A549 (cell line): Measurements from ENCODE around the gene SOX6. TPM values are rescaled to one million over a fixed set of nuclear protein-coding genes. Genes with fewer than 3 reads are reported as not detected.

ENCODE experiments used
- ATAC-seq, 2 experiments: fragments of 200-7000 bp in 1 of 2; fragments of >200 bp in 1 of 2; cut with Nextera tagmentation in 1 of 2; cut with Tn5 transposase in 1 of 2; 3 replicates each; pipeline versions ENCODE4 v1.8.0 to v1.9.1; 2018 to 2020; ENCODE audit warnings: mild to moderate bottlenecking in 1 of 2, moderate library complexity in 1 of 2
- CTCF ChIA-PET: fragments of 300-600 bp; sonication (Branson Sonifier 250); formaldehyde crosslinking; extraction: SDS; loops from one replicate; lab custom pipeline; 2021; ENCODE audit warnings: antibody characterized with exemption, inconsistent platforms; lab: Yijun Ruan, JAX
- POLR2A ChIA-PET: fragments of 350-600 bp; formaldehyde crosslinking; extraction: SDS; loops from one replicate; lab custom pipeline; 2021; ENCODE audit warnings: antibody characterized with exemption, inconsistent platforms; lab: Yijun Ruan, JAX
- DNase-seq, 2 experiments: peaks; one replicate each; pipeline versions ENCODE4 v3.0.0 to v3.0.0-alpha.2; 2011 to 2016; ENCODE audit warnings: low read depth in 1 of 2, low spot score in 1 of 2
- FAIRE-seq: peaks from 2 replicates; lab custom pipeline; 2011; peaks lifted over from hg19 to GRCh38; lab: Jason Lieb, UNC
- H3K27ac ChIP-seq, 2 experiments: fragments of >200 bp; sonication (Bioruptor Twin); formaldehyde crosslinking; 3 replicates each; pipeline ENCODE4 v1.5.1; 2016 to 2017
- H3K4me1 ChIP-seq: fragments of >200 bp; sonication (Bioruptor Twin); formaldehyde crosslinking; 3 replicates; pipeline ENCODE4 v1.6.1; 2016
- H3K4me2 ChIP-seq: fragments of >200 bp; sonication (Bioruptor Twin); formaldehyde crosslinking; 3 replicates; pipeline ENCODE4 v1.6.1; 2016
- H3K4me3 ChIP-seq: fragments of >200 bp; sonication (Bioruptor Twin); formaldehyde crosslinking; 3 replicates; pipeline ENCODE4 v1.5.1; 2016
- H3K9me3 ChIP-seq: fragments of >200 bp; sonication (Bioruptor Twin); formaldehyde crosslinking; 3 replicates; pipeline ENCODE4 v1.6.1; 2016
- ATOH8 ChIP-seq: fragments of 250-450 bp; sonication (Bioruptor Pico); IDR thresholded peaks from 2 replicates; pipeline ENCODE4 v1.5.0; 2020; ENCODE audit warnings: low read depth, mild to moderate bottlenecking, moderate library complexity
- BHLHE40 ChIP-seq: IDR thresholded peaks from 2 replicates; pipeline ENCODE4 v1.6.1; 2012; ENCODE audit warnings: low read depth, low read length, inconsistent platforms
- CBX2 ChIP-seq: fragments of 200-600 bp; sonication (generic); IDR thresholded peaks from 2 replicates; pipeline ENCODE4 v1.6.1; 2016; ENCODE audit warnings: low read depth, mild to moderate bottlenecking, borderline replicate concordance
- CBX8 ChIP-seq: fragments of 200-600 bp; sonication (generic); IDR thresholded peaks from 2 replicates; pipeline ENCODE4 v1.6.1; 2016
- EHF ChIP-seq: fragments of 250-450 bp; sonication (Bioruptor Pico); IDR thresholded peaks from 2 replicates; pipeline ENCODE4 v1.5.0; 2020; ENCODE audit warnings: mild to moderate bottlenecking
- EHMT2 ChIP-seq: fragments of 200-600 bp; sonication (generic); IDR thresholded peaks from 2 replicates; pipeline ENCODE4 v1.6.1; 2016; ENCODE audit warnings: antibody characterized with exemption, low read depth, mild to moderate bottlenecking, moderate library complexity
- EP300 ChIP-seq, 2 experiments: fragments of >200 bp; sonication (Bioruptor Twin); formaldehyde crosslinking; IDR thresholded peaks; 2 replicates in 1 of 2; 3 replicates in 1 of 2; pipeline ENCODE4 v1.6.1; 2016 to 2017
- FOSB ChIP-seq: fragments of 250-450 bp; sonication (Bioruptor Pico); IDR thresholded peaks from 2 replicates; pipeline ENCODE4 v1.5.0; 2020; ENCODE audit warnings: mild to moderate bottlenecking, moderate library complexity
- FOXS1 ChIP-seq: fragments of 250-450 bp; sonication (Bioruptor Pico); IDR thresholded peaks from 2 replicates; pipeline ENCODE4 v1.5.0; 2020; ENCODE audit warnings: mild to moderate bottlenecking, moderate library complexity
- HDAC2 ChIP-seq: fragments of 200-600 bp; sonication (generic); IDR thresholded peaks from 2 replicates; pipeline ENCODE4 v1.6.1; 2016
- HMGXB4 ChIP-seq: fragments of 250-450 bp; sonication (Bioruptor Pico); IDR thresholded peaks from 2 replicates; pipeline ENCODE4 v1.5.0; 2021; ENCODE audit warnings: mild to moderate bottlenecking, moderate library complexity, borderline replicate concordance
- HOXA7 ChIP-seq: fragments of 250-450 bp; sonication (Bioruptor Pico); IDR thresholded peaks from 2 replicates; pipeline ENCODE4 v1.5.0; 2020; ENCODE audit warnings: mild to moderate bottlenecking, moderate library complexity
- HOXB5 ChIP-seq: fragments of 250-450 bp; sonication (Bioruptor Pico); IDR thresholded peaks from 2 replicates; pipeline ENCODE4 v1.5.0; 2020; ENCODE audit warnings: mild to moderate bottlenecking, moderate library complexity
- JUN ChIP-seq, 2 experiments: fragments of >200 bp; sonication (Bioruptor Twin); formaldehyde crosslinking; IDR thresholded peaks; 2 replicates in 1 of 2; 3 replicates in 1 of 2; pipeline ENCODE4 v1.6.1; 2016 to 2017
- KDM1A ChIP-seq: fragments of 200-600 bp; sonication (generic); IDR thresholded peaks from 2 replicates; pipeline ENCODE4 v1.6.1; 2016; ENCODE audit warnings: low read depth, mild to moderate bottlenecking
- MAFK ChIP-seq: fragments of 450-650 bp; IDR thresholded peaks from 2 replicates; pipeline ENCODE4 v1.6.1; 2014; ENCODE audit not compliant: partially characterized antibody
- MAX ChIP-seq: IDR thresholded peaks from 2 replicates; pipeline ENCODE4 v1.6.1; 2012
- NR3C1 ChIP-seq: fragments of >200 bp; sonication (Bioruptor Twin); formaldehyde crosslinking; IDR thresholded peaks from 3 replicates; pipeline ENCODE4 v1.6.1; 2017
- PHF8 ChIP-seq: fragments of 200-600 bp; sonication (generic); IDR thresholded peaks from 2 replicates; pipeline ENCODE4 v1.6.1; 2016; ENCODE audit warnings: low read depth, mild to moderate bottlenecking, antibody characterized with exemption, moderate library complexity, borderline replicate concordance
- RCOR1 ChIP-seq: fragments of 150-350 bp; IDR thresholded peaks from 2 replicates; pipeline ENCODE4 v1.6.1; 2014; ENCODE audit warnings: antibody characterized with exemption, low read length, low read depth
- RFX5 ChIP-seq: fragments of 450-650 bp; IDR thresholded peaks from 2 replicates; pipeline ENCODE4 v1.7.1; 2014; ENCODE audit warnings: antibody characterized with exemption, mild to moderate bottlenecking, moderate library complexity
- SMC3 ChIP-seq: fragments of >200 bp; sonication (Bioruptor Twin); formaldehyde crosslinking; IDR thresholded peaks from 3 replicates; pipeline ENCODE4 v1.6.1; 2018; ENCODE audit warnings: inconsistent platforms
- SREBF2 ChIP-seq: fragments of 450-650 bp; IDR thresholded peaks from 2 replicates; pipeline ENCODE4 v1.6.1; 2014; ENCODE audit warnings: mild to moderate bottlenecking, moderate library complexity
- USF2 ChIP-seq: fragments of 450-650 bp; IDR thresholded peaks from 2 replicates; pipeline ENCODE4 v1.6.1; 2014; ENCODE audit warnings: antibody characterized with exemption
- ZFP36 ChIP-seq: fragments of 450-650 bp; IDR thresholded peaks from 2 replicates; pipeline ENCODE4 v1.6.1; 2014; ENCODE audit warnings: borderline replicate concordance; ENCODE audit not compliant: partially characterized antibody
- ZNF302 ChIP-seq: fragments of 250-450 bp; sonication (Bioruptor Pico); IDR thresholded peaks from 2 replicates; pipeline ENCODE4 v1.9.0; 2021; ENCODE audit warnings: inconsistent platforms, mild to moderate bottlenecking, moderate library complexity
- WGBS: methylation state at CpG from one replicate; pipeline ENCODE4 v1.1.6; 2017; ENCODE audit errors: missing lambda C conversion rate; 5-methylcytosine and 5-hydroxymethylcytosine counted together
- polyA plus RNA-seq, 4 experiments: library from polyadenylated mRNA; depleted of rRNA in 3 of 4; stranded (reverse); fragments of >200 nt; fragmentation: RNase III in 1 of 4; extraction: RNeasy Plus Mini Kit Qiagen cat#74134 plus additional on column Dnase treatment in 1 of 4; gene quantifications; 2 replicates in 3 of 4; 3 replicates in 1 of 4; pipeline ENCODE4 v1.2.3, GENCODE V29; 2011 to 2017

Gene SOX6
- polyA plus RNA-seq, 2 of the 4 experiments (the other 2 are of a cell fraction) = 0.18 TPM; not detected in 1

- ATAC-seq (no peak), DNase-seq (no peak)
- Histone ChIP-seq H3K27ac (no peak overlapping the region), H3K4me3 (no peak overlapping the region), H3K4me2 (no peak overlapping the region)
- WGBS = 28% methylated on average over 2 of the region's 2 CpGs
- POLR2A ChIA-PET = no interaction called here
- TF ChIP-seq ZFP36 = no peak
- TF ChIP-seq NR3C1 = no peak
- no peak for TF ChIP-seq USF2
- no peak for TF ChIP-seq MAFK
- TF ChIP-seq BHLHE40 = no peak
- TF ChIP-seq HMGXB4 (CRISPR knock-in tag) = no peak
- TF ChIP-seq RCOR1 = no peak
- no peak for TF ChIP-seq CBX2
- TF ChIP-seq HOXA7 (CRISPR knock-in tag) = no peak
- TF ChIP-seq, all 56 proteins: peak for 0
- no peak for FAIRE-seq
- Histone ChIP-seq H3K9me3 (no peaks in the 10 kb centered on the region), H3K4me1 (no peaks in the 10 kb centered on the region)
- CTCF ChIA-PET = no interaction called here
Observed at GRCh38 chr11:16293204-16293681, 63.1 kb downstream of the SOX6 start.

- H3K4me1 ChIP-seq = no peaks in the 10 kb centered on the region
- H3K27ac ChIP-seq = no peak overlapping the region
- ChIA-PET CTCF (no interaction called here), POLR2A (no interaction called here)
- no peaks in the 10 kb centered on the region for H3K9me3 ChIP-seq
- TF ChIP-seq JUN (IDR thresholded peaks at IDR 0.05) = no peak
- TF ChIP-seq FOXS1 (CRISPR knock-in tag) = no peak
- TF ChIP-seq CBX2 = no peak
- TF ChIP-seq FOSB (CRISPR knock-in tag) = no peak
- no peak for TF ChIP-seq MAX
- no peak for TF ChIP-seq EP300 (IDR thresholded peaks at IDR 0.05)
- TF ChIP-seq MAFK = no peak
- TF ChIP-seq EHMT2 = no peak
- ATAC-seq (no peak), FAIRE-seq (no peak), DNase-seq (no peak)
- H3K4me3 ChIP-seq = no peak overlapping the region
- H3K4me2 ChIP-seq = no peak overlapping the region
- WGBS = 68% methylated on average over 8 of the region's 8 CpGs
Observed at GRCh38 chr11:16292167-16292859, 64.0 kb downstream of the SOX6 start.

GRCh38 chr11:16291729-16292128 is 64.6 kb downstream of the SOX6 start:
- 51% methylated on average over 1 of the region's 1 CpG for WGBS
- DNase-seq (no peak), FAIRE-seq (no peak), ATAC-seq (no peak)
- TF ChIP-seq HDAC2 = no peak
- TF ChIP-seq EHF (CRISPR knock-in tag) = no peak
- Histone ChIP-seq H3K4me3 (no peak overlapping the region), H3K4me2 (no peak overlapping the region), H3K4me1 (no peaks in the 10 kb centered on the region), H3K27ac (no peak overlapping the region), H3K9me3 (no peaks in the 10 kb centered on the region)
- ChIA-PET POLR2A (no interaction called here), CTCF (no interaction called here)

GRCh38 chr11:16289541-16289940 is 66.8 kb downstream of the SOX6 start:
- Histone ChIP-seq H3K9me3 (no peaks in the 10 kb centered on the region), H3K4me3 (no peak overlapping the region), H3K4me2 (no peak overlapping the region), H3K27ac (no peak overlapping the region), H3K4me1 (no peaks in the 10 kb centered on the region)
- 56% methylated on average over 3 of the region's 3 CpGs for WGBS
- POLR2A ChIA-PET = no interaction called here
- ATAC-seq (no peak), DNase-seq (no peak), FAIRE-seq (no peak)
- CTCF ChIA-PET = no interaction called here
- no peak for TF ChIP-seq HOXB5 (CRISPR knock-in tag)
- no peak for TF ChIP-seq SREBF2
- no peak for TF ChIP-seq CBX8
- no peak for TF ChIP-seq PHF8
- TF ChIP-seq ZFP36 = no peak
- no peak for TF ChIP-seq SMC3
- TF ChIP-seq ATOH8 (CRISPR knock-in tag) = no peak
- TF ChIP-seq RFX5 = no peak
- no peak for TF ChIP-seq KDM1A
- no peak for TF ChIP-seq HDAC2
- no peak for TF ChIP-seq ZNF302
